Measurements from ENCODE around the gene NAV2. TPM values are rescaled to one million over a fixed set of nuclear protein-coding genes. Genes with fewer than 3 reads are reported as not detected.

The NAV2 gene
- total RNA-seq, 1 experiment from 2014 or later, result 2.1 TPM

- H3K27me3 ChIP-seq (ENCODE audit: insufficient read depth, low read length), result no peaks in the 10 kb centered on the region; the same call in 1 of the 2 replicates
- peaks cover 11 to 37% of the 10 kb centered on the region in 2 experiments for H3K4me1 ChIP-seq (ENCODE audit: control insufficient read depth in 1 of 2, insufficient read depth in 2 of 2, low read length in 2 of 2)
- no peaks in the 10 kb centered on the region for H3K9me2 ChIP-seq (ENCODE audit: insufficient read depth)
- H3K9me3 ChIP-seq (ENCODE audit: control insufficient read depth in 1 of 2, insufficient read depth in 1 of 2, low read depth in 1 of 2, low read length in 2 of 2), result no peaks in the 10 kb centered on the region
- H4K20me1 ChIP-seq (ENCODE audit: insufficient read depth), result no peaks in the 10 kb centered on the region
- ATAC-seq (no peak), DNase-seq (ENCODE audit: low read depth, low spot score) (no peak)
- TF ChIP-seq POLR2AphosphoS5 (IDR thresholded peaks at IDR 0.05; ENCODE audit: low read depth, low read length) (no peak), CEBPB (IDR thresholded peaks at IDR 0.05; ENCODE audit: low read depth) (peak; percentile 65)
- TF ChIP-seq, protein P1, sequence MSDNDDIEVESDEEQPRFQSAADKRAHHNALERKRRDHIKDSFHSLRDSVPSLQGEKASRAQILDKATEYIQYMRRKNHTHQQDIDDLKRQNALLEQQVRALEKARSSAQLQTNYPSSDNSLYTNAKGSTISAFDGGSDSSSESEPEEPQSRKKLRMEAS (IDR thresholded peaks at IDR 0.05), result no peak
- H2AFZ ChIP-seq (ENCODE audit: low read depth, low read length, poor library complexity, severe bottlenecking), result no peak overlapping the region
- BruUV-seq (replicated peaks), result no TSS peak
- H3K9ac ChIP-seq (ENCODE audit: low read length), result no peak overlapping the region
- CTCF ChIA-PET, result no interaction called here
- no peak overlapping the region for H3K4me2 ChIP-seq (ENCODE audit: low read length)
- POLR2A ChIA-PET, result interaction anchor here (0.6 kb wide), 1 partner anchor 31 kb away, joined by 3 read pairs; no protein-coding TSS in a partner anchor
- intact Hi-C loops (cut with micrococcal nuclease), result no loop called here
- no peaks in the 10 kb centered on the region for H3K36me3 ChIP-seq (ENCODE audit: control insufficient read depth in 1 of 2, insufficient read depth in 2 of 2, low read length in 2 of 2)
- no peaks in the 10 kb centered on the region for H3K79me2 ChIP-seq (ENCODE audit: insufficient read depth, low read length)
- no peak overlapping the region for H3K4me3 ChIP-seq (replicated peaks in 1 of 2; ENCODE audit: low read depth in 1 of 2, low read length in 2 of 2)
- no peak overlapping the region for H3K27ac ChIP-seq (ENCODE audit: low read depth, low read length)
- RAD21 ChIA-PET (ENCODE audit: low non-redundant PET in 1 of 2, low total read pairs in 2 of 2, uncharacterized antibody in 2 of 2, unreplicated experiment in 2 of 2), result no interaction called here
Measured at GRCh38 chr11:19683862-19684491, 28.7 kb upstream of the NAV2 start.

GRCh38 chr11:19686234-19686633 lies 26.4 kb upstream of the NAV2 start:
- POLR2A ChIA-PET, result no interaction called here
- Histone ChIP-seq H3K9ac (ENCODE audit: low read length) (no peak overlapping the region), H3K36me3 (ENCODE audit: control insufficient read depth in 1 of 2, insufficient read depth in 2 of 2, low read length in 2 of 2) (no peaks in the 10 kb centered on the region), H3K4me3 (replicated peaks in 1 of 2; ENCODE audit: low read depth in 1 of 2, low read length in 2 of 2) (no peak overlapping the region), H3K9me2 (ENCODE audit: insufficient read depth) (no peaks in the 10 kb centered on the region), H3K4me2 (ENCODE audit: low read length) (no peak overlapping the region), H2AFZ (ENCODE audit: low read depth, low read length, poor library complexity, severe bottlenecking) (no peak overlapping the region), H3K9me3 (ENCODE audit: control insufficient read depth in 1 of 2, insufficient read depth in 1 of 2, low read depth in 1 of 2, low read length in 2 of 2) (no peaks in the 10 kb centered on the region), H3K79me2 (ENCODE audit: insufficient read depth, low read length) (no peaks in the 10 kb centered on the region), H3K4me1 (ENCODE audit: control insufficient read depth in 1 of 2, insufficient read depth in 2 of 2, low read length in 2 of 2) (peaks cover 0 to 18% of the 10 kb centered on the region in 2 experiments; a peak in 2 of 4 replicates), H3K27ac (ENCODE audit: low read depth, low read length) (no peak overlapping the region), H4K20me1 (ENCODE audit: insufficient read depth) (no peaks in the 10 kb centered on the region), H3K27me3 (ENCODE audit: insufficient read depth, low read length) (no peaks in the 10 kb centered on the region; the same call in 1 of the 2 replicates)
- RAD21 ChIA-PET (ENCODE audit: low non-redundant PET in 1 of 2, low total read pairs in 2 of 2, uncharacterized antibody in 2 of 2, unreplicated experiment in 2 of 2), result no interaction called here
- no TSS peak for BruUV-seq (replicated peaks)
- CTCF ChIA-PET, result no interaction called here
- DNase-seq (ENCODE audit: low read depth, low spot score), result no peak
- intact Hi-C loops (cut with micrococcal nuclease), result no loop called here
- TF ChIP-seq POLR2AphosphoS5 (IDR thresholded peaks at IDR 0.05; ENCODE audit: low read depth, low read length), result no peak
- no peak for ATAC-seq

All from HCT116 (cell line).